Neural progenitor cell (in vitro differentiated cells): ENCODE results near the gene NIN. TPM values are rescaled to one million over a fixed set of nuclear protein-coding genes. Genes with fewer than 3 reads are reported as not detected.

Source experiments
- DNase-seq: peaks from one replicate; pipeline ENCODE4 v3.0.0-alpha.2; 2016; ENCODE audit warnings: low spot score
- H2AFZ ChIP-seq: fragments of 200-600 bp; sonication (generic); replicated peaks from 2 replicates; pipeline ENCODE4 v1.6.1; 2016; ENCODE audit warnings: antibody characterized with exemption
- H3F3A ChIP-seq: fragments of 200-600 bp; sonication (generic); 2 replicates; pipeline ENCODE4 v1.6.1; 2016; ENCODE audit warnings: antibody characterized with exemption, low read depth
- H3K27ac ChIP-seq: fragments of 200-600 bp; sonication (generic); 2 replicates; pipeline ENCODE4 v1.5.1; 2016; ENCODE audit warnings: mild to moderate bottlenecking
- H3K27me3 ChIP-seq: fragments of 200-600 bp; sonication (generic); 2 replicates; pipeline ENCODE4 v1.6.1; 2016; ENCODE audit warnings: mild to moderate bottlenecking, moderate library complexity
- H3K36me3 ChIP-seq: fragments of 200-600 bp; sonication (generic); 2 replicates; pipeline ENCODE4 v1.5.1; 2016
- H3K4me1 ChIP-seq: fragments of 200-600 bp; sonication (generic); 2 replicates; pipeline ENCODE4 v1.6.1; 2016; ENCODE audit warnings: mixed run types
- H3K4me2 ChIP-seq: fragments of 200-600 bp; sonication (generic); 2 replicates; pipeline ENCODE4 v1.6.1; 2016
- H3K4me3 ChIP-seq: fragments of 200-600 bp; sonication (generic); 2 replicates; pipeline ENCODE4 v1.5.1; 2016
- H3K79me2 ChIP-seq: fragments of 200-600 bp; sonication (generic); 2 replicates; pipeline ENCODE4 v1.6.1; 2016; ENCODE audit warnings: low read depth
- H3K9ac ChIP-seq: fragments of 200-600 bp; sonication (generic); 2 replicates; pipeline ENCODE4 v1.6.1; 2016
- H3K9me3 ChIP-seq: fragments of 200-600 bp; sonication (generic); 2 replicates; pipeline ENCODE4 v1.5.1; 2016; ENCODE audit warnings: low read depth
- H4K20me1 ChIP-seq: fragments of 200-600 bp; sonication (generic); 2 replicates; pipeline ENCODE4 v1.6.1; 2016; ENCODE audit warnings: low read depth
- H3K27ac Mint-ChIP-seq: 3 replicates; pipeline ENCODE4 v1.8.0; 2021; ENCODE audit warnings: mixed read lengths
- H3K27me3 Mint-ChIP-seq: 2 replicates; pipeline ENCODE4 v1.8.0; 2022; ENCODE audit warnings: low read depth, mild to moderate bottlenecking, inconsistent platforms, moderate library complexity, mixed read lengths; ENCODE audit not compliant: insufficient read depth
- H3K36me3 Mint-ChIP-seq: 3 replicates; pipeline ENCODE4 v1.8.0; 2021; ENCODE audit warnings: mixed read lengths
- H3K4me1 Mint-ChIP-seq: 3 replicates; pipeline ENCODE4 v1.8.0; 2021; ENCODE audit warnings: mixed read lengths
- H3K4me3 Mint-ChIP-seq: 3 replicates; pipeline ENCODE4 v1.8.0; 2021; ENCODE audit warnings: mild to moderate bottlenecking, moderate library complexity, mixed read lengths
- H3K9me3 Mint-ChIP-seq: 3 replicates; pipeline ENCODE4 v1.8.0; 2020; ENCODE audit warnings: mixed read lengths
- EZH2 ChIP-seq: fragments of 200-600 bp; sonication (generic); IDR thresholded peaks from 2 replicates; pipeline ENCODE4 v1.6.1; 2017; ENCODE audit warnings: antibody characterized with exemption, mild to moderate bottlenecking, moderate library complexity
- EZH2phosphoT487 ChIP-seq: fragments of 200-600 bp; sonication (generic); IDR thresholded peaks from 2 replicates; pipeline ENCODE4 v1.6.1; 2017; ENCODE audit warnings: antibody characterized with exemption
- total RNA-seq: library from RNA; depleted of rRNA; stranded (reverse); fragments of >200 nt; gene quantifications from 2 replicates; pipeline ENCODE4 v1.2.3, GENCODE V29; 2015; ENCODE audit warnings: low replicate concordance
- TF ChIP-seq, protein P1 (sequence below): fragments of 200-600 bp; sonication (generic); IDR thresholded peaks from 2 replicates; pipeline ENCODE4 v1.5.1; 2017; ENCODE audit warnings: antibody characterized with exemption, mild to moderate bottlenecking

Gene NIN
- total RNA-seq, 1 donor from 2014 or later: 49.0 TPM

DNA sequence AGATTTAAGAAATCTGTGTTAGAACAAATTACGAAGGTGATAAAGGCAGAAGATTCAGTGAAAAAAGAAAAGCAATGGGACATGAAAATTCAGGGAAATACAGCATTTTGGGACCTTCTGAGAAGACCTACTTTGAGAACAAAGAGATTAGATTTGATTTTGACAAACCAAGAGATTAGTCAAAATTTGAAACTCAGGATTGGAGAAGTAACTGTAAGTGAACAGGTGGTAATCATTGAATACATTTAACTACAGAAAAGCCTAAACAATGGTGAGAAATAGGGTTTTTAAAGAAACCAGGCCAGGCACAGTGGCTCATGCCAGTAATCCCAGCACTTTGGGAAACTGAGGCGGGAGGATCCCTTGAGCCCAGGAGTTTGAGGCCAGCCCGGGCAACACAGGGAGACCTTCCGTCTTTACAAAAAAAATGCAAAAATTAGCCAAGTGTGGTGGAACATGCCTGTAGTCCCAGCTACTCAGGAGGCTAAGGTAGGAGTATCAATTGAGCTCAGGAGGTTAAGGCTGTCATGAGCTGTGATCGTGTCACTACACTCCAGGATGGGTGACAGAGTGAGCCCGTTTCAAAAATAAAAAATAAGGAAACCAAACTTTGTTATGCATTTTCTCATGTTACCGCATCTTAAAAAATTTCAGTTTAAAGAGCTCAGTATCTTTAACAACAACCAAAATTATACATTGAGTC lies 154.0 kb downstream of the NIN start:
- no peak overlapping the region for H3K4me2 ChIP-seq
- no peaks in the 10 kb centered on the region for H3F3A ChIP-seq
- H3K36me3 Mint-ChIP-seq: no peaks in the 10 kb centered on the region
- no peaks in the 10 kb centered on the region for H3K9me3 ChIP-seq
- H3K27me3 ChIP-seq: no peaks in the 10 kb centered on the region
- no peak for DNase-seq
- H3K27ac ChIP-seq: no peak overlapping the region
- no peaks in the 10 kb centered on the region for H3K9me3 Mint-ChIP-seq
- no peaks in the 10 kb centered on the region for H3K79me2 ChIP-seq
- TF ChIP-seq, protein P1, sequence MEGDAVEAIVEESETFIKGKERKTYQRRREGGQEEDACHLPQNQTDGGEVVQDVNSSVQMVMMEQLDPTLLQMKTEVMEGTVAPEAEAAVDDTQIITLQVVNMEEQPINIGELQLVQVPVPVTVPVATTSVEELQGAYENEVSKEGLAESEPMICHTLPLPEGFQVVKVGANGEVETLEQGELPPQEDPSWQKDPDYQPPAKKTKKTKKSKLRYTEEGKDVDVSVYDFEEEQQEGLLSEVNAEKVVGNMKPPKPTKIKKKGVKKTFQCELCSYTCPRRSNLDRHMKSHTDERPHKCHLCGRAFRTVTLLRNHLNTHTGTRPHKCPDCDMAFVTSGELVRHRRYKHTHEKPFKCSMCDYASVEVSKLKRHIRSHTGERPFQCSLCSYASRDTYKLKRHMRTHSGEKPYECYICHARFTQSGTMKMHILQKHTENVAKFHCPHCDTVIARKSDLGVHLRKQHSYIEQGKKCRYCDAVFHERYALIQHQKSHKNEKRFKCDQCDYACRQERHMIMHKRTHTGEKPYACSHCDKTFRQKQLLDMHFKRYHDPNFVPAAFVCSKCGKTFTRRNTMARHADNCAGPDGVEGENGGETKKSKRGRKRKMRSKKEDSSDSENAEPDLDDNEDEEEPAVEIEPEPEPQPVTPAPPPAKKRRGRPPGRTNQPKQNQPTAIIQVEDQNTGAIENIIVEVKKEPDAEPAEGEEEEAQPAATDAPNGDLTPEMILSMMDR: no peak
- TF ChIP-seq EZH2phosphoT487 (no peak), EZH2 (no peak)
- H3K4me1 Mint-ChIP-seq: peaks cover 3% of the 10 kb centered on the region
- H3K36me3 ChIP-seq: no peaks in the 10 kb centered on the region
- H3K27ac Mint-ChIP-seq: no peak overlapping the region
- H3K4me3 ChIP-seq: no peak overlapping the region
- no peak overlapping the region for H3K4me3 Mint-ChIP-seq
- no peaks in the 10 kb centered on the region for H3K27me3 Mint-ChIP-seq
- peak overlapping the region; percentile 19 for H2AFZ ChIP-seq
- H3K9ac ChIP-seq: no peak overlapping the region
- no peaks in the 10 kb centered on the region for H3K4me1 ChIP-seq
- H4K20me1 ChIP-seq: no peaks in the 10 kb centered on the region

DNA sequence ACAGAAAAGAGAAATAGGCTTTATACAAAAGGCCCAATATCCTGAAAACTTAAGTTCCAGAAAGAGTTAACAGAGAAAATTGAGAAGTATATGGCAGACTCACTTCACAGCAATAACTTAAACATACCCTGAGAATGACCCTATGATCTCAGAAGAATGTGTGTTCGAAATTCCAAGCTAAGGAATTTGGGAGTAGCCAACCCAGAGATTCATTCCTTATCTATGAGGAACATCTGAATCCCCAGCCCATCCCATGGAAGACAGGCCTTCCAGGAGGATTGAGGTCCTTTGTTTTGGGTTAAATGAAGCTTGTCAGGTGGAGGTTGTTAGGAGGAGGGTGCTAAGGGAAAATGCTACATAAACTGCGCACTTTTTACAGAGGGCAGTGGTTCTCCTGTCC lies 155.4 kb downstream of the NIN start:
- Mint-ChIP-seq H3K36me3 (no peaks in the 10 kb centered on the region), H3K27ac (no peak overlapping the region), H3K9me3 (no peaks in the 10 kb centered on the region), H3K4me1 (peaks cover 3% of the 10 kb centered on the region), H3K27me3 (no peaks in the 10 kb centered on the region), H3K4me3 (no peak overlapping the region)
- H4K20me1 ChIP-seq: no peaks in the 10 kb centered on the region
- H3K27me3 ChIP-seq: no peaks in the 10 kb centered on the region
- H2AFZ ChIP-seq: peak overlapping the region; percentile 54
- no peak for DNase-seq
- H3F3A ChIP-seq: no peaks in the 10 kb centered on the region
- no peak overlapping the region for H3K4me3 ChIP-seq
- no peaks in the 10 kb centered on the region for H3K36me3 ChIP-seq
- H3K9me3 ChIP-seq: no peaks in the 10 kb centered on the region
- H3K27ac ChIP-seq: no peak overlapping the region
- H3K79me2 ChIP-seq: no peaks in the 10 kb centered on the region
- TF ChIP-seq EZH2: no peak
- no peak for TF ChIP-seq EZH2phosphoT487
- TF ChIP-seq, protein P1: no peak
- H3K4me1 ChIP-seq: no peaks in the 10 kb centered on the region
- no peak overlapping the region for H3K4me2 ChIP-seq
- no peak overlapping the region for H3K9ac ChIP-seq

DNA sequence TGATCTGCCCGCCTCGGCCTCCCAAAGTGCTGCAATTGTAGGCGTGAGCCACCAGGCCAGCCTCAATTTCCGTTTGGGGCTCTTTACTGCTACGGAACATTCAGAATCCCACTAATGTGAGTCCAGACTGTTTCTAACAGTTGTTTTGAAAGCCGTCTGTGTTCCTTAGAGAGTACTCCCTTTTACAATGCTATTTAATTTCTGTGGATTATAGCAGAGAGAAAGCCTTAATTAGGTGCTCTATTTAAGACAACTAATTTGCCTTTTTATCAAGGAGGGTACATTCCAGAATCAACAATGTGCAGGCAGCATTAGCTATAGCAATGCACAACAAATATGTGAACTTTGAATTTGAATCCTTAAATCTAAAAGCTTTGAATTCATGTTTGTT lies 160.1 kb downstream of the NIN start:
- no peak overlapping the region for H3K9ac ChIP-seq
- peaks cover 26% of the 10 kb centered on the region for H3K4me1 ChIP-seq
- no peak overlapping the region for H3K27ac Mint-ChIP-seq
- no peak overlapping the region for H3K4me2 ChIP-seq
- no peaks in the 10 kb centered on the region for H3K9me3 ChIP-seq
- TF ChIP-seq, protein P1: no peak
- TF ChIP-seq EZH2 (no peak), EZH2phosphoT487 (no peak)
- H2AFZ ChIP-seq: no peak overlapping the region
- H3K27me3 Mint-ChIP-seq: no peaks in the 10 kb centered on the region
- no peak for DNase-seq
- no peak overlapping the region for H3K27ac ChIP-seq
- peaks cover 19% of the 10 kb centered on the region for H3K79me2 ChIP-seq
- H3K36me3 ChIP-seq: no peaks in the 10 kb centered on the region
- H3K27me3 ChIP-seq: no peaks in the 10 kb centered on the region
- no peak overlapping the region for H3K4me3 ChIP-seq
- H3K4me1 Mint-ChIP-seq: peaks cover 10% of the 10 kb centered on the region
- no peaks in the 10 kb centered on the region for H3K36me3 Mint-ChIP-seq
- H4K20me1 ChIP-seq: peaks cover 10% of the 10 kb centered on the region
- H3F3A ChIP-seq: peaks cover 32% of the 10 kb centered on the region
- H3K9me3 Mint-ChIP-seq: no peaks in the 10 kb centered on the region
- no peak overlapping the region for H3K4me3 Mint-ChIP-seq
